DLD1 (cell line): ENCODE results near the gene ALLC.

Experiments used
- in situ Hi-C: cut with HindIII; loops from 2 replicates; pipeline ENCODE4 v1.10.0; 2017; ENCODE audit warnings: low sequenced_read_pairs

Gene ALLC

DNA sequence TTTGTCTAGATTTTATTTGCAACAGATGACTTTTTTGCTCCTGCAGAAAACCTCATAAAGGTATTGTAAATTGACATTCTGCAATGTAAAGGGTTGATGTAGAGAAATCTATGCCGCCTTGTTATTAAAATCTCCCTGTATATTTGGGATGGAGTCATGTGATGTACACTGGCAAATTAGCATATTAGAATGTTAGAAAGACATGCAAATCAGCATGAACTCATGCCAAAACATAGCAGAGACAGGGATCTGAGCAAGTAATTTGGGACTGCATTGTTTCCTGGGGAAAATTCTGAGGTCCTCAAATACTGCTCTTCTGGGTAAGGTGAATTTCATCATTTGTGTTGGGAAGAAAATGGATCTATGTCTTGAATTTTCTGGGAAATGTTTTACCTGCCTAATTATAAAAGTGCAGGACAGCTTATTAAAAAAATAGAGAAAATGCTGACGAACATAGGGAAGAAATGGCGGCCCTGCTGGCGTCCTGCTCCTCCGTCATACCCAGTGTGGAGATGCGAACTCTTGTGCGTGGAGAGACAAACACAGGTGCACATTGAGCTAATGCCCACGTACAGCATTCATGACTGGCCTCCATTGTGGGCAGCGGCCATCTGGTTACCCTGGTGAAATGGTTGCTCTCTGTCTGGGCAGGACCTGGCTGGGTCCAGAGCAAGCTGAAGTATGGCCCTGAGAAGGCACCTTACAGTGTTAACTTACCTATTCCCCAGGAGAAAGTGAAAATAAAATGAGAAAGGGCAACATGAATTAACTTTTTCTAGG is 16.3 kb downstream of the ALLC start:
- in situ Hi-C loops = no loop called here

- in situ Hi-C loops = no loop called here
Measured at GRCh38 chr2:3675687-3676086, 17.7 kb downstream of the ALLC start.

GRCh38 chr2:3677436-3677835 is 19.4 kb downstream of the ALLC start:
- in situ Hi-C loops = no loop called here

DNA sequence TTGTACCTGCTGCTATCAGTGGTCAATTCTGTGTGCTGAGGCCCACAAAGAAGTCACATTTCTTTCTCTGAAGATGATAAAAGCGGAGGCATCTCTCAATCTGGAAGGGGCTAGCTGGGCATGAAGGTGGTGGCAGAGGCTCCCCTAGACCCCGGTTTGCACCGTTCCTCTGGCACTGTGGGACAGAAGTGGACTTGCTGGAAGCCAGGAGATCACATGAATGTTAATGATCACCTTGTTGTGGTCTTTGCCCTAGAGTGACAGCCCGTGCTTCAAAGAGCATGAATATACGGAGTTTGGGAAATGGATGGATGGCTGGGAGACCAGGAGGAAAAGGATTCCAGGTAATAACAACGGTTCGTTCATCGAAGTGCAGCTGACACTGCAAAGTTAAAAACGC is 20.2 kb downstream of the ALLC start:
- in situ Hi-C loops = no loop called here

GRCh38 chr2:3679180-3679579 is 21.2 kb downstream of the ALLC start:
- in situ Hi-C loops = no loop called here

GRCh38 chr2:3679616-3680393 is 21.8 kb downstream of the ALLC start:
- in situ Hi-C loops = no loop called here

DNA sequence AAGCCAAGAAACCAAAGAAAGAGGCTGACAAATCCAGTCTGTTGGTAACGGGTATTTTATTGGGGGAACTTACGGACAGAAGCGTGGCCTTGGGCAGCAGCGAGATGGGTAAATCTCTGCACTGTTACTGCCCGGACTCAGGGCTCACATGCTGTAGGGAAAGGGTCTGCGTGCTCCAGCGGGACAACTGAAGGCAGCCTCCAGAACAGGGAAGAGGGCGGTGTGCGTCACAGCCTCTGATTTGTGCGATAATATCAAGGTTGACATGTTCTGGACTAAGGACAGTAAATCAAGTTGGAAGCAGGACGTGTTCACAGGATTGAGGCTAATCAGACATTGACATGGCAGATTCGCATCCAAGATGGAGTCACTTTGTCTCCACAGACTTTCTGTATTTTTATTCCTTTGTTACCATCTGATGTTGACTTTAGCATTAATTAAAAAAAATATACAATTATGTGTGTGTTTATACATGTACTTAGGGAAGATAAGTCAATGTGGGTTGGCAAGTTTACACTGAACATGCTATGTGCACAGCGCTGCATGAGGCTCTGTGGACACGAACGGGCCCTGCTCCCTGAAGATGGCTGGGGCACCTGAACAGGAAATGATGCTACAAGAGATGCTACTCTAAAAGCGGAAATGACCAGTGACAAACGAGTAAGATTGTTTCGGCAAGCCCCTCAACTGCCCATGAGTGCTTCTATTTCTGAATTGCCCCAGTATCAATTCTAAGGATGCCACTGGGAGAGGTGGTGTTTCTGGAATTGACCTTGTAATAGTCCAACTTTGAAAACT is 22.7 kb downstream of the ALLC start:
- in situ Hi-C loops = no loop called here

- in situ Hi-C loops = no loop called here
Measured at GRCh38 chr2:3681625-3682024, 23.6 kb downstream of the ALLC start.

DNA sequence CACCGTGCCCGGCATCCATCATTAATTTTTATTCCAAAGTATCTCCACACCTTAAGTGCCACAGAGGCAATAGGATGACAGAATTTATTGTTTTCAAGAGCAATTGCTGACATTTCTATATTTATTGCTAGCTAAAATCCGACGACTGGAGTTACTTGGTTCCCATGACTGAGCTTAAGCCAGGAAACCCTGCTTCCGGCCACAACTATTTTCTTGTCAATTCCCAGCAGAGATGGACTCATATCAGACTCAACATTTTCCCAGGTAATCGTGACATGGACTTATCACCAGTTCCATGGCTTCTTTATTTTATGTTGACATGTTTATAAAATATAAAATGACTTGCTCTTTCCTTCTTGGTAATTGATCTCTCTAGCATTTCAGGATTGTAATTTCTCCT is 24.8 kb downstream of the ALLC start:
- in situ Hi-C loops = no loop called here

DNA sequence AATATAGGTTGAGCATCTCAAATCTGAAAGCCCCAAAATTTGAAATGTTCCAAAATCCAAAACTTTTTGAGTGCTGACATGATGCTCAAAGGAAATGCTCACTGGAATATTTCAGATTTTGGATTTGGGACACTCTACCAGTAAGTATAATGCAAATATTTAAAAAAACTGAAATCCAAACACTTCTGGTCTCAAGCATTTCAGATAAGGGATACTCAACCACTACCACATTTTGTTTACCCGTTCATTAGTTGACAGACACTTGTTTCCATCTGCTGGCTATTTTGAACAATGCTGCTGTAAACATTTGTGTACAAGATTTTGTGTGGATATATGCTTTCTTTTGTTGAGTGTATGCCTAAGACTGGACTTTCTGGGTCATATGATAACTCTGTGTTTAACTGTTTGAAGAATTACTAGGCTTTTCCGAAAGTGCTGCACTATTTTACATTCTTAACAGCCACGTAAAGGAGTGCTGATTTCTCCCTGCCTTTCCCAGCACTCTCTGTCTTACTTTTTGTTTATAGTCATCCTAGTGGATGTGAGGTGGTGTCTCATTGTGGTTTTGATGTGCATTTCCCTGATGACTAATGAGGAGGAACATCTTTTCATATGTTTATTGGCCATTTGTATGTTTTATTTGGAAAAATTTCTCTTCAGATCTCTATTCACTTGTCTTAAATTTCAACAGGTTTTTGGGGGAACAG is 25.9 kb downstream of the ALLC start:
- in situ Hi-C loops = no loop called here

GRCh38 chr2:3689998-3690748 is 32.2 kb downstream of the ALLC start:
- in situ Hi-C loops = no loop called here

GRCh38 chr2:3692375-3692774 is 34.4 kb downstream of the ALLC start:
- in situ Hi-C loops = no loop called here

- in situ Hi-C loops = no loop called here
Measured at GRCh38 chr2:3696545-3696944, 38.5 kb downstream of the ALLC start.

- in situ Hi-C loops = no loop called here
Measured at GRCh38 chr2:3701071-3701470, 43.1 kb downstream of the ALLC start.

DNA sequence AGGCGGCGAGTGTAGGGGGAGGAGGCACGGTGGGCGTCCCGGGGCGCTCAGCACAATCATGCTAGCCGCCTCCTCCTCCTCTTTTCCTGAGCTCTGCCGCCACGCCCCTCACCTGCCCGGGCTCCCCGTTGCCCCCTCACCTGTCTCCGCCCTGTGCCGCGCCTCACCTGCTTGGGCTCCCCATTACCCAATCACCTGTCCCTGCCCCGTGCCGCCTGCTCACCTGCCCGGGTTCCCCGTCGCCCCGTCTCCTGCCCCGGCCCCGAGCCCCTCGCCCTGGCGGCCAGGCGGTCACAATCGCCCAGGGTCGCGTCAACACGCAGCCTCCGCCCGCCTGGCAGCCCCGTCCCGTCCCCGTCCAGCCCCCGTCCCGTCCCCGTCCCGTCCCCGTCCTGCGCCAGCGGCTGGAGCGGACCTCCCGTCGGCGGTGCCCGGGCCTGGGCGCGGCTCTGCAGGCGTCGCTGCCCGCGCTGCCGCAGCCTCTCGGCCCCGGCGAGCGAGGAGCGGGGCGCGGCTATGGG is 45.3 kb downstream of the ALLC start, which contains the start of gene DCDC2C:
Gene DCDC2C, plus strand, starts transcription at position 340 of the 521 bp plus-strand sequence. Its CDS starts 177 bp downstream, at position 517.
- in situ Hi-C loops = no loop called here

GRCh38 chr2:3703757-3704355 is 45.9 kb downstream of the ALLC start:
- in situ Hi-C loops = no loop called here

DNA sequence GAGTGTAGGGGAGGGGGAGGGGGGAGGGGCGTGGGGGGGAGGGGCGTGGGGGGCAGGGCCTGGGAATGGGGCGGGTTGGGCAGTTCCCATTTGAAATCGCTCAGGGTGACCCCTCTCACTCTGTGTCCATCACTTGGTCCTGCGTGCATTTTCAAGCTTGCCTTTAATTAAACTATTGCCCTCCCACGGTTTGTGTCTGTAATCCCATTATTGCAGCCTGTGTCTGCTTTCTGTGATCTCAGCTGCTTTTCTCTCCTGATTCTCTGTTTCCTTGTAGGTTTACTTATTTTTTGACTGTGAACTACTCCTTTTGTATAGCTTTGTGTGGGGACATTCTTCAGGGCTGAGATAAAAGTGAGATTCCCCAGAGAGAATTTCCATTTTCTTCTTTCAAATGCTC is 46.7 kb downstream of the ALLC start:
- in situ Hi-C loops = no loop called here

DNA sequence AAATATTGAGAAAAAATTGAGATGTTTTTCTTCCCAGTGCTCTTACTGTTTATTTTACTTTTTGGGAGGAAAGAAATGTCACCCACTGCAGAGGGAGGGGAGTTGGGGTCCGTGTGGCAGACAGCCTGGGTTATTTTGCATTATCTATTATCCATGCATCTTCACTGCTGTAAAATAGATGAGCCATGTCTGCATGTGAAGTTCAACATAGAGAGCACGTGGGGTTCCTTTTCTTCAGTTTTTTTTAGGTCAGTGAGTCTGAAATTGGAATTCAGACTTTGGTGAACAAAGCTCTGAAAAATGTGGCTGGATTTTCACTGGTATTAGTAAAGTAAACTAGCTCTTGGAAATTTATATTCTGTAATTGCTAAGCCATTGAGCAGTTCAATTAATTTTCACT is 47.8 kb downstream of the ALLC start:
- in situ Hi-C loops = no loop called here

GRCh38 chr2:3706892-3707291 is 48.9 kb downstream of the ALLC start:
- in situ Hi-C loops = no loop called here
